Posterior vena cava (tissue), 2 donors: ENCODE results near the gene KCNC1. TPM values are rescaled to one million over a fixed set of nuclear protein-coding genes. Genes with fewer than 3 reads are reported as not detected.

Source experiments
- DNase-seq: peaks from one replicate; pipeline ENCODE4 v3.0.0-alpha.2; 2020; ENCODE audit warnings: low spot score
- intact Hi-C, 2 donors: fragments of 100-400 bp; cut with DNase I; formaldehyde crosslinking; loops; one replicate each; pipeline versions ENCODE4 v1.14.1 to v1.14.2; 2022 to 2023
- total RNA-seq, 2 donors: library from RNA; stranded (reverse); fragmentation: NEBNext Ultra II Directional; extraction: Animal tissue kit (Norgen Biotek cat#: 25700); gene quantifications; one replicate each; pipeline ENCODE4 v1.2.1, GENCODE V29; 2021
- donor health status: DM: yes; HTN: yes; CAD: no.
- donor health status: DM: yes; HTN: yes; CAD: no.

KCNC1 gene
- total RNA-seq, 2 donors from 2014 or later = not detected

- DNase-seq = peak; percentile 47
- intact Hi-C loops = no loop called here
Observed at GRCh38 chr11:17748044-17748443, 13.5 kb downstream of the KCNC1 start.

GRCh38 chr11:17748761-17749721 lies 14.5 kb downstream of the KCNC1 start:
- intact Hi-C loops = no loop called here
- DNase-seq = peak; percentile 50

GRCh38 chr11:17750013-17750800 lies 15.6 kb downstream of the KCNC1 start:
- DNase-seq = peak; percentile 51
- intact Hi-C loops = no loop called here

- no peak for DNase-seq
Observed at GRCh38 chr11:17750801-17751165, 16.2 kb downstream of the KCNC1 start.

GRCh38 chr11:17751558-17751957 lies 17.0 kb downstream of the KCNC1 start:
- DNase-seq = peak; percentile 49
- intact Hi-C loops = no loop called here

More at GRCh38 chr11:17750801-17751165, 16.2 kb downstream of the KCNC1 start:
- intact Hi-C loops = no loop called here

GRCh38 chr11:17752144-17752543 lies 17.6 kb downstream of the KCNC1 start:
- DNase-seq = peak; percentile 52

GRCh38 chr11:17753153-17753552 lies 18.6 kb downstream of the KCNC1 start:
- DNase-seq = no peak
- intact Hi-C loops = no loop called here

More at GRCh38 chr11:17752144-17752543, 17.6 kb downstream of the KCNC1 start:
- intact Hi-C loops = loop anchor here in 1 of 2 donors (1.0 kb wide), 1 partner anchor 42 kb away; no protein-coding TSS in a partner anchor

- intact Hi-C loops = no loop called here
- DNase-seq = no peak
Observed at GRCh38 chr11:17753641-17754040, 19.1 kb downstream of the KCNC1 start.

GRCh38 chr11:17755891-17756290 lies 21.3 kb downstream of the KCNC1 start:
- intact Hi-C loops = no loop called here
- DNase-seq = no peak

GRCh38 chr11:17760102-17761029 lies 25.8 kb downstream of the KCNC1 start:
- intact Hi-C loops = no loop called here
- no peak for DNase-seq

- intact Hi-C loops = no loop called here
- DNase-seq = no peak
Observed at GRCh38 chr11:17762309-17762974, 27.9 kb downstream of the KCNC1 start.

- no peak for DNase-seq
- intact Hi-C loops = no loop called here
Observed at GRCh38 chr11:17763244-17763643, 28.7 kb downstream of the KCNC1 start.

GRCh38 chr11:17763703-17764102 lies 29.1 kb downstream of the KCNC1 start:
- no peak for DNase-seq
- intact Hi-C loops = no loop called here

GRCh38 chr11:17764446-17765218 lies 30.1 kb downstream of the KCNC1 start:
- intact Hi-C loops = no loop called here
- no peak for DNase-seq

- intact Hi-C loops = no loop called here
Observed at GRCh38 chr11:17765356-17766072, 30.9 kb downstream of the KCNC1 start.

GRCh38 chr11:17766073-17766359 lies 31.4 kb downstream of the KCNC1 start:
- peak; percentile 25 for DNase-seq
- intact Hi-C loops = no loop called here

More at GRCh38 chr11:17765356-17766072, 30.9 kb downstream of the KCNC1 start:
- DNase-seq = no peak

GRCh38 chr11:17766590-17766989 lies 32.0 kb downstream of the KCNC1 start:
- peak; percentile 34 for DNase-seq

More at GRCh38 chr11:17766590-17766989, 32.0 kb downstream of the KCNC1 start:
- intact Hi-C loops = no loop called here
